ENCODE measurements around the gene KRTAP9-7.

- TF ChIP-seq, protein P1, sequence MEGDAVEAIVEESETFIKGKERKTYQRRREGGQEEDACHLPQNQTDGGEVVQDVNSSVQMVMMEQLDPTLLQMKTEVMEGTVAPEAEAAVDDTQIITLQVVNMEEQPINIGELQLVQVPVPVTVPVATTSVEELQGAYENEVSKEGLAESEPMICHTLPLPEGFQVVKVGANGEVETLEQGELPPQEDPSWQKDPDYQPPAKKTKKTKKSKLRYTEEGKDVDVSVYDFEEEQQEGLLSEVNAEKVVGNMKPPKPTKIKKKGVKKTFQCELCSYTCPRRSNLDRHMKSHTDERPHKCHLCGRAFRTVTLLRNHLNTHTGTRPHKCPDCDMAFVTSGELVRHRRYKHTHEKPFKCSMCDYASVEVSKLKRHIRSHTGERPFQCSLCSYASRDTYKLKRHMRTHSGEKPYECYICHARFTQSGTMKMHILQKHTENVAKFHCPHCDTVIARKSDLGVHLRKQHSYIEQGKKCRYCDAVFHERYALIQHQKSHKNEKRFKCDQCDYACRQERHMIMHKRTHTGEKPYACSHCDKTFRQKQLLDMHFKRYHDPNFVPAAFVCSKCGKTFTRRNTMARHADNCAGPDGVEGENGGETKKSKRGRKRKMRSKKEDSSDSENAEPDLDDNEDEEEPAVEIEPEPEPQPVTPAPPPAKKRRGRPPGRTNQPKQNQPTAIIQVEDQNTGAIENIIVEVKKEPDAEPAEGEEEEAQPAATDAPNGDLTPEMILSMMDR (conservative IDR thresholded peaks at IDR 0.05; ENCODE audit: low read depth, low read length): no peak
- TF ChIP-seq EZH2 (IDR thresholded peaks at IDR 0.05; ENCODE audit: borderline replicate concordance, low read depth, low read length, poor library complexity, severe bottlenecking): no peak
These were observed 50.1 kb downstream of the KRTAP9-7 start for GRCh38 chr17:41325611-41326010.
